Endodermal cell (in vitro differentiated cells): ENCODE data around the gene OXCT2. TPM values are rescaled to one million over a fixed set of nuclear protein-coding genes. Genes with fewer than 3 reads are reported as not detected.

Source experiments
- DNase-seq: peaks from one replicate; pipeline ENCODE4 v3.0.0-alpha.2; 2017
- H3K27ac ChIP-seq: 2 replicates; pipeline ENCODE4 v1.5.1; 2013; ENCODE audit warnings: mild to moderate bottlenecking, low read depth, low read length, moderate library complexity
- H3K27me3 ChIP-seq: 2 replicates; pipeline ENCODE4 v1.6.1; 2013; ENCODE audit warnings: mild to moderate bottlenecking, low read length, moderate library complexity; ENCODE audit not compliant: insufficient read depth, control insufficient read depth, poor library complexity, severe bottlenecking
- H3K36me3 ChIP-seq: 2 replicates; pipeline ENCODE4 v1.7.0; 2013; ENCODE audit warnings: mild to moderate bottlenecking, low read length, moderate library complexity; ENCODE audit not compliant: control insufficient read depth, insufficient read depth
- H3K4me1 ChIP-seq: one replicate; pipeline ENCODE4 v1.7.0; 2013; ENCODE audit warnings: low read length; ENCODE audit not compliant: control insufficient read depth, insufficient read depth
- H3K4me3 ChIP-seq: 2 replicates; pipeline ENCODE4 v1.5.1; 2013; ENCODE audit warnings: mild to moderate bottlenecking, low read length, moderate library complexity
- H3K9ac ChIP-seq: 2 replicates; pipeline ENCODE4 v1.6.1; 2013; ENCODE audit warnings: mild to moderate bottlenecking, low read length, moderate library complexity; ENCODE audit not compliant: poor library complexity, severe bottlenecking; ENCODE audit errors: extremely low read depth
- H3K9me3 ChIP-seq: 2 replicates; pipeline ENCODE4 v1.6.1; 2013; ENCODE audit warnings: mild to moderate bottlenecking, low read length, moderate library complexity; ENCODE audit not compliant: control insufficient read depth
- H3K27ac Mint-ChIP-seq: 2 replicates; pipeline ENCODE4 v1.8.0; 2020; ENCODE audit warnings: mixed read lengths
- H3K27me3 Mint-ChIP-seq: 2 replicates; pipeline ENCODE4 v1.8.0; 2021; ENCODE audit warnings: mild to moderate bottlenecking, mixed read lengths; ENCODE audit not compliant: insufficient read depth
- H3K36me3 Mint-ChIP-seq: 2 replicates; pipeline ENCODE4 v1.8.0; 2020; ENCODE audit warnings: low read depth, mixed read lengths
- H3K4me1 Mint-ChIP-seq: 2 replicates; pipeline ENCODE4 v1.8.0; 2020; ENCODE audit warnings: mixed read lengths
- H3K4me3 Mint-ChIP-seq: 2 replicates; pipeline ENCODE4 v1.8.0; 2020; ENCODE audit warnings: mild to moderate bottlenecking, moderate library complexity, mixed read lengths
- H3K9me3 Mint-ChIP-seq: 2 replicates; pipeline ENCODE4 v1.8.0; 2020; ENCODE audit warnings: mild to moderate bottlenecking, mixed read lengths
- CTCF ChIP-seq: fragments of 200-600 bp; sonication (generic); conservative IDR thresholded peaks from 2 replicates; pipeline ENCODE4 v1.5.0; 2021; ENCODE audit warnings: antibody characterized with exemption, mild to moderate bottlenecking
- WGBS, 2 experiments: methylation state at CpG; one replicate each; pipeline versions ENCODE4 v1.1.5 to v1.1.7; 2013; ENCODE audit warnings: missing lambda C conversion rate in 2 of 2, mixed read lengths in 1 of 2; ENCODE audit not compliant: insufficient coverage in 1 of 2, insufficient read length in 1 of 2; 5-methylcytosine and 5-hydroxymethylcytosine counted together
- total RNA-seq, 2 donors: library from RNA; stranded (reverse); fragmentation: NEBNext Ultra II Directional in 1 of 2; extraction: Animal tissue kit (Norgen Biotek cat#: 25700) in 1 of 2; gene quantifications; 2 replicates in 1 of 2; 3 replicates in 1 of 2; pipeline ENCODE4 v1.2.1, GENCODE V29; 2021

Gene OXCT2
- total RNA-seq, 2 donors from 2014 or later: 1.8 TPM

DNA sequence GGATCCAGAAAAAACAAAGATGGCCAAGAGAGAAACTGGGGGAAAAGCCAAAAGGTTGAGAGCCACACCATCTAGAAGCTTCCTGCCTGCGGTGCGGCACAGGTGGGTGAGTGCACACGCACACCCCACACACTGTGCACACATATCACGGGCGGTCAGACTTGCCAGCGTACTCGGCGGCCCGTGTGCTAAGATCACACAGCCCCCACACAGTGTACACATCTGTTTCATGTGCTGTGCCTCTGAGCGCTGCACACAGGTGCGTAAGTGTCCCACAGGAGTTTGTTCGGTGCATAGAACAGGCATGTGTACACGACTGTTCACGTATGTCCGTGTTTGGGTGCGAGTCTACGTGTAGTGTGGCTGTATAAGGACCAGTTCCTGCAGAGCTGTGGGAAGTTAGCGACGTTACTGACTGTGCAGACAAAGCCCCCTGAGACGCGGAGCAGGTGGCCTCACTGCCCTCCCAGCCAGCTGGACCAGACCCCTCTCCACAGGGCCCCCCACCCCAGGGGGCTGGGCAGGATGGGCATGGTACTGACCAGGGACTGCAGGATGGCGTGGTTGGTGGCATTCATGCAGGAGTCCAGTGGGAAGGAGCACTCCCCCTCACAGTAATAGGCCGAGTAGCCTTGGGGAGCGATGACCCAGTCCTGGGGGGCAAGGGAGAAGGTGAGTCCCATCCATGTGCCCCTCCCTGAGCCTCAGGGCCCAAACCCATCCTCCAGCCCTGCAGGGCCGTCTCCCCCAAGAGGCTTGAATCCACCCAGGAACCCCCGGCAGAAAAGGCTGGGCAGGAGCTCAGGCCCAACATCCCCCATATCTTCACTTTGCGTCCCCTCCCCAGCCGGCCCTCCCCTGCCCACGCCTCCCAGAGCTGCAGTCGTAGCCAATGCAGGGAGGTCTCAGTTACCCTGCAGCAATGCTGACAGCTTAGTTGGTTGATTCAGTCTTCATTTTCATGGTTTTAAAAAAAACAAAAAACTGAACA lies 8.3 kb downstream of the OXCT2 start:
- no peaks in the 10 kb centered on the region for H3K4me1 ChIP-seq
- no peaks in the 10 kb centered on the region for H3K9me3 ChIP-seq
- H3K36me3 ChIP-seq: peaks cover 6% of the 10 kb centered on the region
- no peak overlapping the region for H3K4me3 ChIP-seq
- H3K9me3 Mint-ChIP-seq: peaks cover 3% of the 10 kb centered on the region
- H3K27ac Mint-ChIP-seq: no peak overlapping the region
- peaks cover 20% of the 10 kb centered on the region for H3K36me3 Mint-ChIP-seq
- H3K27me3 Mint-ChIP-seq: peaks cover 8% of the 10 kb centered on the region
- H3K27me3 ChIP-seq: no peaks in the 10 kb centered on the region
- WGBS, 2 experiments: 95 to 99% methylated on average over 17 to 29 of the region's 30 CpGs
- H3K4me1 Mint-ChIP-seq: no peaks in the 10 kb centered on the region
- no peak for TF ChIP-seq CTCF
- H3K27ac ChIP-seq: no peak overlapping the region
- H3K4me3 Mint-ChIP-seq: no peak overlapping the region
- DNase-seq: no peak
- H3K9ac ChIP-seq: no peak overlapping the region

DNA sequence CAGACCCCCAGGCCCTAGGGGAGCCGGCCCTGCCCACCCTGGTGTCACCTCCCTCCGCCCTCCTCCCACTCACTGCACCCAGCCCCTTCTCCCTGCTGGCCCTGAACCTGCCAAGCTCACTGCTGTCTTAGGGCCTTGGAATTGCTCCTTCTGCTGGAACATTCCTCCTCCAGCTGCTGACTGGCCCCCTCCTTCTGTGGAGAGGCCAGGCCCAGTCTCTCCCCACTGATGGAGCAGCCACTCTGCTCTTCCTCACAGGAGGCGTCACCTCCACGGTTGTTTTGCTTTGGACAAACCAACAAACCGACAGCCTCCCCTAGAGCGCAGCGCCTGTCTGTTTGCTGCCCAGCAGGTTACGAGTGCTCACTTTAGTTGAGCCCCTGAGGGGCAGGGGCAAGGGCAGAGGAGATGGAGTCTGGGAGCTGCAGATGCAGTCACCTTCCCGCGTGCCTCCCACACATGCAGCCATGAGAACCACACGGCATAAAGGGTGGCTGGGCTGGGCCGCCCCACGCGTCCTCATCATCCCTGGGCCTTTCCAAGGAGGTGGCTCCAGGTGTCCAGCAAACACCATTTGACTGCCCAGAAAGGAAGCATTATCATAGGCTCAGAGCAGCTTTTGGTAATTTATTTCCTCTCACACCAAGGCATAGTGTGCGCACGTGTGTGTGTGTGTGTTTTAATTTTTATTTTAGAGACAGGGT lies 9.4 kb downstream of the OXCT2 start:
- H3K36me3 ChIP-seq: peaks cover 16% of the 10 kb centered on the region
- no peak overlapping the region for H3K9ac ChIP-seq
- WGBS, 2 experiments: 88 to 93% methylated on average over 12 to 16 of the region's 16 CpGs
- Mint-ChIP-seq H3K27ac (no peak overlapping the region), H3K36me3 (peaks cover 29% of the 10 kb centered on the region), H3K4me1 (no peaks in the 10 kb centered on the region), H3K27me3 (peaks cover 7% of the 10 kb centered on the region), H3K9me3 (peaks cover 3% of the 10 kb centered on the region), H3K4me3 (no peak overlapping the region)
- no peak overlapping the region for H3K4me3 ChIP-seq
- H3K9me3 ChIP-seq: no peaks in the 10 kb centered on the region
- H3K4me1 ChIP-seq: no peaks in the 10 kb centered on the region
- DNase-seq: no peak
- H3K27ac ChIP-seq: no peak overlapping the region
- TF ChIP-seq CTCF: no peak
- H3K27me3 ChIP-seq: no peaks in the 10 kb centered on the region

GRCh38 chr1:39761016-39761415 lies 10.1 kb downstream of the OXCT2 start:
- 87 to 98% methylated on average over 7 to 9 of the region's 9 CpGs for WGBS, 2 experiments
- H3K9me3 ChIP-seq: no peaks in the 10 kb centered on the region
- Mint-ChIP-seq H3K27ac (no peak overlapping the region), H3K27me3 (peaks cover 6% of the 10 kb centered on the region), H3K4me3 (no peak overlapping the region), H3K9me3 (peaks cover 3% of the 10 kb centered on the region), H3K4me1 (no peaks in the 10 kb centered on the region), H3K36me3 (peaks cover 34% of the 10 kb centered on the region)
- no peaks in the 10 kb centered on the region for H3K4me1 ChIP-seq
- H3K4me3 ChIP-seq: no peak overlapping the region
- no peak for DNase-seq
- TF ChIP-seq CTCF: no peak
- H3K9ac ChIP-seq: no peak overlapping the region
- H3K36me3 ChIP-seq: peaks cover 16% of the 10 kb centered on the region
- no peaks in the 10 kb centered on the region for H3K27me3 ChIP-seq
- no peak overlapping the region for H3K27ac ChIP-seq
